Right lobe of liver (tissue), 6 donors: ENCODE results near the gene SERINC2. TPM values are rescaled to one million over a fixed set of nuclear protein-coding genes. Genes with fewer than 3 reads are reported as not detected.

ENCODE experiments used
- ATAC-seq, 4 donors: fragments of 200-7000 bp; cut with Tn5 transposase; one replicate each; pipeline ENCODE4 v1.9.1; 2020; ENCODE audit warnings: mild to moderate bottlenecking in 4 of 4, moderate library complexity in 4 of 4
- DNase-seq, 3 donors: peaks; one replicate each; pipeline ENCODE4 v3.0.0-alpha.2; 2020
- H3K27ac ChIP-seq, 3 donors: fragments of 200-600 bp; one replicate each; pipeline ENCODE4 v1.8.0; 2022
- H3K27me3 ChIP-seq, 2 donors: fragments of 200-600 bp; one replicate each; pipeline ENCODE4 v1.8.0; 2022
- H3K36me3 ChIP-seq, 4 donors: fragments of 200-600 bp; sonication (generic) in 1 of 4; one replicate each; pipeline versions ENCODE4 v1.5.1 to v1.8.0; 2017 to 2022; ENCODE audit warnings: control low read depth in 1 of 4
- H3K4me1 ChIP-seq, 4 donors: fragments of 200-600 bp; sonication (generic) in 1 of 4; one replicate each; pipeline versions ENCODE4 v1.5.1 to v1.8.0; 2017 to 2022; ENCODE audit warnings: control low read depth in 1 of 4
- H3K4me3 ChIP-seq, 3 donors: fragments of 200-600 bp; one replicate each; pipeline ENCODE4 v1.8.0; 2022
- H3K9me3 ChIP-seq, 4 donors: fragments of 200-600 bp; sonication (generic) in 1 of 4; one replicate each; pipeline versions ENCODE4 v1.5.1 to v1.8.0; 2017 to 2022; ENCODE audit warnings: control low read depth in 1 of 4
- CTCF ChIP-seq, 4 donors: fragments of 200-600 bp in 3 of 4; fragments of 450-650 bp in 1 of 4; IDR thresholded peaks; one replicate each; pipeline versions ENCODE4 v1.5.1 to v1.8.0; 2016 to 2022; ENCODE audit warnings: antibody characterized with exemption in 4 of 4, mild to moderate bottlenecking in 2 of 4
- POLR2A ChIP-seq: fragments of 450-650 bp; IDR thresholded peaks from one replicate; pipeline ENCODE4 v1.6.1; 2017; ENCODE audit warnings: antibody characterized with exemption, mild to moderate bottlenecking
- WGBS: methylation state at CpG from one replicate; pipeline ENCODE4 v1.1.6; 2018; ENCODE audit warnings: low coverage, low lambda C conversion rate; ENCODE audit not compliant: insufficient coverage; ENCODE audit errors: missing lambda C conversion rate; 5-methylcytosine and 5-hydroxymethylcytosine counted together
- intact Hi-C, 2 donors: fragments of 100-400 bp; cut with DNase I; formaldehyde crosslinking; loops; one replicate each; pipeline versions ENCODE4 v1.11.2 to v1.14.1; 2022
- total RNA-seq, 6 experiments: library from RNA; depleted of rRNA in 2 of 6; stranded (reverse); fragments of >200 nt in 2 of 6; fragmentation: NEBNext Ultra II Directional in 3 of 6; extraction: Animal tissue kit (Norgen Biotek cat#: 25700) in 3 of 6; gene quantifications; one replicate each; pipeline versions ENCODE4 v1.1.0 to v1.2.4, GENCODE V29; 2016 to 2023
- donor health status: DM: no; HTN: yes; CAD: no.
- donor health status: DM: no; HTN: no; CAD: no.
- donor health status: DM: no; HTN: no; CAD: no.
- donor health status: DM: no; HTN: yes; CAD: no.
- donor health status: DM: no; HTN: yes; CAD: no.

SERINC2 gene
- total RNA-seq, 6 experiments from 2014 or later, result 59.7 to 117 (median 86.9) TPM

- H3K27ac ChIP-seq, result peak overlapping the region; percentile 74 to 94 (median 77)
- DNase-seq (peak; percentile 89 to 96 (median 91)), ATAC-seq (peak; percentile 33 to 75 (median 73))
- H3K9me3 ChIP-seq, result no peaks in the 10 kb centered on the region
- TF ChIP-seq CTCF (IDR thresholded peaks at IDR 0.05), result no peak
- TF ChIP-seq POLR2A, result peak; percentile 51
- WGBS, result 1% methylated on average over 25 of the region's 54 CpGs
- intact Hi-C loops, result no loop called here
- no peaks in the 10 kb centered on the region for H3K27me3 ChIP-seq
- H3K4me1 ChIP-seq, result peaks cover 0 to 32% (median 14%) of the 10 kb centered on the region in 4 donors
- no peaks in the 10 kb centered on the region for H3K36me3 ChIP-seq
- peak overlapping the region; percentile 82 to 94 (median 82) for H3K4me3 ChIP-seq
These were observed 490 bp downstream of the SERINC2 start for GRCh38 chr1:31413405-31414001.

DNA sequence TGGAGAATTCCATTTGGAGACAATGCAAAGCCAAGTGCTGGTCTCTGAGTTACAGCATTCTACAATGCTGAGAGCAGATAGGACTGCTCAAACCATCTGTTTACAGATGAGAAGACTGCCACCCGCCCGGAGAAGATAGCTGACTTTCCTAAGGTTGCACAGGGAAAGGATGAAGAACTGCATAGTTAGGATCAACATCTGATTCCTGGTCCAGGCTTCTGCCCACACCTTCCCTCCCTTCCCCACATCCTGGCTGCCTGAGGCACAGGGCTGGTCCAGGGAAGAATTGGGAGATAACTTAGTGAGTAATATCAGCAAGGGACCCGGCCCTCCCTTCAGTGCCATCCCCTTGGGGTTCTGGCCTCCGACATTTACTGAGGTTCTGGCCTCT lies 2.0 kb downstream of the SERINC2 start:
- TF ChIP-seq CTCF (IDR thresholded peaks at IDR 0.05) (no peak), POLR2A (no peak)
- Histone ChIP-seq H3K9me3 (no peaks in the 10 kb centered on the region), H3K36me3 (no peaks in the 10 kb centered on the region), H3K4me3 (peak overlapping the region in 1 of 3 donors; percentile 9), H3K4me1 (peaks cover 0 to 37% (median 14%) of the 10 kb centered on the region in 4 donors), H3K27ac (peak overlapping the region in 2 of 3 donors; percentile 29 to 81), H3K27me3 (no peaks in the 10 kb centered on the region)
- WGBS, result 80% methylated on average over 1 of the region's 4 CpGs
- DNase-seq (no peak), ATAC-seq (no peak)
- intact Hi-C loops, result no loop called here

DNA sequence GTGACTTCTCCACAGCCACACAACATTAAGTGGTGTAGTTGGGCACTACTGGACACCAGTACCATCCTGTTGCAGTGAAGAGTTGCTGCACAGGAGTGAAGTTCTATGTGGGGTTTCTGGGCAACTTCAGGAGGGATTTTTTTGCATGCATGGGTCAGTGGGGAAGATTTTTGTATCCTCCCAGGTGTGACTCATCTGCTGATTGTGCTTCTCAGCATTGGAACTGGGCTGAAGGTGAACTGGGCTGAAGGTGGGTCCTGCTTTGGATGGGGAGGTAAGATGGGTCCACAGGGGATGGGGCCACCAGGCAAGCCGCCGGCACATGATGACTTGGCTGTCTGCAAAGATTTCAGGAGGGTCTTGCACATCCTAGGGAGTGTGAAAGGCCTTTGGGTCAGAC lies 2.6 kb downstream of the SERINC2 start:
- intact Hi-C loops, result no loop called here
- WGBS, result no CpG with 5 or more reads among the region's 2 CpGs
- peak overlapping the region; percentile 72 to 81 (median 74) for H3K27ac ChIP-seq

GRCh38 chr1:31416101-31416736 lies 3.2 kb downstream of the SERINC2 start:
- no peaks in the 10 kb centered on the region for H3K36me3 ChIP-seq
- H3K4me3 ChIP-seq, result peak overlapping the region in 2 of 3 donors; percentile 5 to 10
- DNase-seq, result peak; percentile 75 to 87 (median 87)
- H3K27ac ChIP-seq, result peak overlapping the region; percentile 72 to 81 (median 74)
- peaks cover 0 to 37% (median 14%) of the 10 kb centered on the region in 4 donors for H3K4me1 ChIP-seq
- TF ChIP-seq POLR2A, result peak; percentile 37
- no peak for TF ChIP-seq CTCF (IDR thresholded peaks at IDR 0.05)
- ATAC-seq, result peak; percentile 59 to 76 (median 70)
- 12% methylated on average over 4 of the region's 7 CpGs for WGBS
- no peaks in the 10 kb centered on the region for H3K9me3 ChIP-seq
- H3K27me3 ChIP-seq, result no peaks in the 10 kb centered on the region
- intact Hi-C loops, result no loop called here

More for the DNA sequence above, 2.6 kb downstream of the SERINC2 start:
- no peaks in the 10 kb centered on the region for H3K36me3 ChIP-seq
- DNase-seq (no peak), ATAC-seq (peak in 1 of 4 donors; percentile 6)
- no peak for TF ChIP-seq POLR2A
- TF ChIP-seq CTCF (IDR thresholded peaks at IDR 0.05), result no peak
- H3K9me3 ChIP-seq, result no peaks in the 10 kb centered on the region
- H3K27me3 ChIP-seq, result no peaks in the 10 kb centered on the region
- H3K4me3 ChIP-seq, result no peak overlapping the region
- H3K4me1 ChIP-seq, result peaks cover 0 to 37% (median 14%) of the 10 kb centered on the region in 4 donors
